ENCODE results near the gene FHL1.
A peak's percentile ranks its signal among the peaks of the same experiment; 100 is the strongest.
"Not testable (repeated sequence)": the region's sequence is repeated elsewhere in the genome, so short reads cannot be mapped to it uniquely, and the experiment has no call there.

FHL1 gene

DNA sequence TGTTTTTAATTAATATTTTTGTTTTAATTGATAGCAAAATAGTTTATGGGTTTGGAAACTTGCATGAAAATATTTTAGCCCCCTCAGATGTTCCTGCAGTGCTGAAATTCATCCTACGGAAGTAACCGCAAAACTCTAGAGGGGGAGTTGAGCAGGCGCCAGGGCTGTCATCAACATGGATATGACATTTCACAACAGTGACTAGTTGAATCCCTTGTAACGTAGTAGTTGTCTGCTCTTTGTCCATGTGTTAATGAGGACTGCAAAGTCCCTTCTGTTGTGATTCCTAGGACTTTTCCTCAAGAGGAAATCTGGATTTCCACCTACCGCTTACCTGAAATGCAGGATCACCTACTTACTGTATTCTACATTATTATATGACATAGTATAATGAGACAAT, 63.5 kb downstream of the FHL1 start:
- no peak for DNase-seq

GRCh38 chrX:136211766-136212556, 64.6 kb downstream of the FHL1 start:
- DNase-seq = no peak

DNA sequence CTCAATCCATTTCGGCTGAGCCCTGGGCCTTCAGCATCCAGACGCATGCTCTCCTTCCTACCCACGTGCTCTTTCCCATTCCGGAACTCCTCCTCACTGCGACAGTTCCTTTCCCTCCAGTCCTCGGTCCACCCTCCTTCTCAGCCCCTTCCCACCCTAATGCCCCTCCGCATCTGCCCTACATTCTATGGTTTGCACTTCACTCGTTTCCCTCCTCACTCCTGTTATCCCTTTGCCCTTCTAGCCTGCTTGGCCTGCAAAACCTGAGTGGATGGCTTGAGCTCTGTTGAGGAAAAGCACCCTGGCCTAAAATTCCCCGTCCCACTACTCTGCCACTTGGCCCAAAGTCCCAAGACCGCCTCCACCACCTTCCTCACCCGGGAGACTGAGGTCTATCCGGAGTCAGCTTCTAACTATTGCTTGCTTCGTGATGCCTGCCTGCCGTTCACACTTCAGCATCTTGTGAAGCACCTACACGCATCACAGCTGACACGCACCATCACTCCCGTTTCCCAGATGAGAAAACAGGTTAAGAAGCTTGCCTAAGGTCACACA, 65.3 kb downstream of the FHL1 start:
- no peak for DNase-seq

DNA sequence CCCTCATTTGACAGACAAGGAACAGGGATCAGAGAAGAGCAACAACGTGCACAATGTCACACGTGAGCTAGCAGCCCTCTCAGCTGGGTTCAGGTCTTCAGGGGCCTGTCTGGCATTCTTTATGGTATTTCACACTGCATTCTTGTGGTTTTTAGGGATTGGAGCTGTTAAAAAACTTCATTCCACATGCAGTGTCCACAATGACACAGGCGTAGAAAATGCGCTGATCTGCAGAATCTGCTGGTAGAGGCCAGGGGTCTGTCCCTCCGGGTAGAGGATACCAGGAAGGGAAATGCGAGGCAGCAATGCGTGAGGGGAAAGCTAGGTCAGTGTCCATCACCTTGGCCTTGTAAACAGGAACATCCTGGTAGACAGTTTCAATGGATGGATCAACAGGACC, 67.2 kb downstream of the FHL1 start:
- no peak for DNase-seq

GRCh38 chrX:136215559-136215958, 68.2 kb downstream of the FHL1 start:
- DNase-seq = no peak

GRCh38 chrX:136219893-136220292, 72.6 kb downstream of the FHL1 start:
- no peak for DNase-seq

DNA sequence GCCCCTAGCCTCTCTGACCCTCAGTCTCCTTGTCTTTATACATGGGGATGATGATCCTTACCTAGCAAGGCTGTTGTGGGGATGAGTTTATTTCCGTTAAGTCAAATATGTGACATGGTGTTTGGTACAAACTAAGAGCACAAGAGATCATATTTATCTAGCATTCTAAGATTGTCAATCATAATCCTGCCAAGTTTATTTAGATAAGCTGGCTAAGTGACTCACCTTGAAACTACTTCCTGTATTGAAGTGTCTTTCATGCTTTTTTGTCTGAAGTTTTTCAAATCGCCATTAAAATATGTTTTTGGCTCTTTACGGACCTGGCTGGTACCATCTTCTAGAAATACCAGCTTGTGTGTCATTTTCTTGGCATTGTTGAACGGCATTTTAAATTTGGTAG, 73.2 kb downstream of the FHL1 start:
- no peak for DNase-seq

GRCh38 chrX:136220951-136221350, 73.6 kb downstream of the FHL1 start:
- no peak for DNase-seq

DNA sequence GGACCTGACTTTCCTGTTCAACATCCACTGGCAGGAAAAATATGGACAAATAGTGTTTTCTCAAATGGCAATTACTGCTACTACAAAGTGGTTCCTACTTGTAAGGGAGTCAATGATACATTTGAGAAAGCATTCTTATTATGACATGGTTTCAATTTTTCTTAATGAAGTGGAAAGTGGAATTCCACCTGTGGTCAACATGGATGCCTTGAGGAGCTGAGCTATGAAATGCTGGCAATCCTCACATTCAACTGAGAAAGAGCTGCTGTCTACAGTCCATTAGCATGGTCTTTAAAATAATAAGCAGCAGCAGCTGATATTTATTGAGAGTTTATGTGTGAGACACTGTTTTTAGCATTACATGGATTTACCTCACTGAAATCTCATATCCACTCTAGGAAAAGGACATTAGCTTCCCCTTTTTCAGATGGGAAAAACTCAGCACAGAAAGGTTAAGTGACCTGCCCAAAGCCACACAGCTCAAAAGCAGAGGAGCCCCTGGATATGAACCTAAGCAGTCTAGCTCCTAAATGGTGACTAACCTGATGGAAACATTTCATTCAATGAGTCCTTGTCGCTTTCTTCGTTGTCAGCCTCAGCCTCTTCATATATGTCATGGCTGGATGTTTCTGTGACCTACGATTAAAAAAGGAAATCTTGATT, 74.6 kb downstream of the FHL1 start:
- no peak for DNase-seq

GRCh38 chrX:136227074-136227473, 79.7 kb downstream of the FHL1 start:
- DNase-seq = no peak

DNA sequence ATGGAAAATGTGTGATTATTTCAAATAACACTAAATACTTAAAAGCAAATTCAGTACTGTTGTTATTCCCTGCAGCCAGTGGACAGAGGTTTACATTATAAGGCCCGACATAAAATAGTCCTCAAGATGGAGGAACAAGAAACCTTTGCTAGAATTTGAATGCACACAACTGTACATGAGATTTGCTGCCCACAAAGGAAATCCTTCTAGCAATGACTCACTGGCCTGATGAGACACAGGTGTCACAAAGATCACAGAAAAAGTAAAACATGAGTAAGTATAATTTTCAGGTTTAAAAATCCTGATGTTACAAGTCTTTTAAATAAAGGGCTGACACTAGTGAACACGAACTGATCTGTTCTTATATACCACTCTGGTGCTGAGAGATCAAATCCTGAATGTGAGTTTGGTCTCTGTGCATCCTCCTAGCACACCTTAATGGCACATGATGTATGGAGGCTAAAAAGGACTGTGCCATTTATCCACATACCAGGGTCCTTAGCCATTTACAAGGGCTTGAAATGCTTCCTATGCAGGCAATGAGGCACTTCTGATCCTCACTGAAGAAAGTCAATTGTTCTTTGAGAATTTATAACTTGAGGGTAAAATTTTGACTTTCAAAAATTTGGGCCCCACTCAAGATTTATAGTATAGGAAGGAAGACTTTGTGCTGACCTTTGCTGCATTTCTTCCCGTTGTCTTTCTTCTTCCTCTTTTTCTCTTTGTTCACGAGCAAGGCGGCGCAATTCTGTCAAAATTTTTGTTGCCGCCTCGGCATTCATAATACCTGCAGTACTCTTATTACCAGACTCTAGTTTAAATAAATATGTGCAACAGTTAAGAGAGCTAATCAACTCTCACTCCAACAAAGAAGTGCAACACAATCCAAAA, 80.9 kb downstream of the FHL1 start:
- DNase-seq = no peak

DNA sequence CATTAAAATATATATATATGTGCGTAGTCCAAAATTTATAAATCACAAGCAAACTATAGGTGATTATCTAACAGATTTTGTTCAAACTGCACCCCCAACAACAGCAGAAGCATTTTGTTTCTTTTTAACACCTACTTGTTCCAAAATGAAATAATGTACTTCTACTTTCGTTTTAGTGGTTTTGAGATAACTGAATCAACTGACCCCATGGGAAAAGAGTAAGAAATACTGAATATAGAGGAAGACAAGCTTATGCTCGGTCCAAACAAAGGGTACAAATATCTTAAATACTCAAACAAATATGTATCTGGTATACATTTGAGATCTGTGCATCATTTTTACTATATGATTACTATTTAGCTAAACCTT, 81.5 kb downstream of the FHL1 start:
- DNase-seq = no peak

DNA sequence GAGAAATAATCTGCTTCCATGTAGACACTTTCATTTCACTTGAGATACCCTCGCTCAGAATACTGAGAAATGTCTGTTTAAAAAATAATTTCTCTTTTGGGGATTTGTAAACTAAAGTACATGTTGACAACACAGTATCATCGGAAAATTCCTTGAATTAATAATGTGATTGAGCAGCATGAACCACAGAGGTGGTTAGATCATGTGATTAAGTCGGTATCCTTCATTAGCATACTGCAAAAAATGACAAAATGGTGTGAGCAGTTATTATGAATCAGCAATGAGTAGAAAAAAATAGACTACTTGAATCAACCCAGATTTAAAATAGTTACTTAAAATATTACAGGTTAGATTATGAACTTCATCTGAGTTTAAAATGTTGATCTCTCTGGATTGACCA, 89.7 kb downstream of the FHL1 start:
- no peak for DNase-seq

GRCh38 chrX:136237849-136238248, 90.5 kb downstream of the FHL1 start:
- DNase-seq = not testable (repeated sequence)

DNA sequence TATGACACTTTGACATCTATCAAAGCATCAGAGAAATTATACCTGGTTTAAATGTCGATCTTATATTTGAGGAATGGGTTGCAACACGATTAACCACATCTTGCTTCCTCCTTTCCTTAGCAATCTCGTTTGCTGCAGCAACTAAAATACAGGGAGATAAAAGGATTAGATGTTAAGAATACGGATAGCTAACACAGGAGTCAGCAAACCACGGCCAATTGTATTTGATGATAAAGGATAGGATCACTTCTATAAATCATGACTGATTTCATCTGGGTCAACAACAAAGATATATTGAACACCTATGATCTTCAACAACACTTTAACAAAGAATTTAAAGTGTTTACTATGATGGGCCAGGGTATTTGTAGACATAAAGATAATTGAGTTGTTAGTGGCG, 98.9 kb downstream of the FHL1 start:
- no peak for DNase-seq

DNA sequence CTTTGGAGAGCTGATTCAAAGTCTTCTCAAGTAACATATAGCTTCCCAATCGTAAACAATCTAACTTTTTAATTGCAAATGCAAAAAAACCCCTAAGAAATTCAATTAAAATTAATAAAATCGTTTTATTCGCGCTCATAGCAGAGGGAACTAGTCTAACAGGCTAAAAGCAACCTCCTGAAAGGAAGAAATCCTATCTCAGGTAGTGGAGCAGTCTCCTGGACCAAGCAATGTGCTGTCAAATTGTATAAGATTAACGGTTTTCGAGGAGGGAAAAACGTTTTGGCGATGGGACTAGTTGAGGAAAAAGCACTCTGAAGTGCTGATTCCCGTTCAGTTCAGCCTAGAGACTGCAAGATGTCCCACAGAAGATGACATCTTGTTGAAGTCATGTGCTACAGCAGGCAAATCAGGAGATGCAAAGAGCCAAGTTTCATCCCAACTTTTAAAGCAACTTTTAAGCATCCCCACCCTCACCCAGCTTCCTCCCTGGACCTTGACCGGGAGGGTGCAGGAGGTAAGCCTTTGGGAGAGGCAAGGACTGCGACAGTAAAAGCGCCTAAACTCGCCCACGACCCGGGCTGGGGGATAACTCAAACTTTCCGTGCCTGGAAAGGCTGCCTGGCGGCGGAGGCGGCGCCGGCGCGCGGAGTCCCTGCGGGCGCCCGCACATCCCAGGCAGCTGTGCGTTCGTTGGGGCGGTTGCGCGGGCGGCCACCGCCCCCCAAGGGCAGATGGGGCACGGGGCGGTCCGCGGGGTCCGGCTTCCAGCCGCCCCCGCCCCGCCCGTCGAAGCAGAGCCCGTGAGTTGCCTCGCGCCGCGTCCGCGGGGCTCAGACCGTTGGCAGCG, 103.1 kb downstream of the FHL1 start:
- DNase-seq = no peak

- peak; percentile 41 for DNase-seq
Measured at GRCh38 chrX:136251041-136251991, 104.0 kb downstream of the FHL1 start, which contains the start of gene MAP7D3. Gene MAP7D3 (minus strand): TSS chrX:136251400. CDS start chrX:136251358, 42 bp downstream.

DNA sequence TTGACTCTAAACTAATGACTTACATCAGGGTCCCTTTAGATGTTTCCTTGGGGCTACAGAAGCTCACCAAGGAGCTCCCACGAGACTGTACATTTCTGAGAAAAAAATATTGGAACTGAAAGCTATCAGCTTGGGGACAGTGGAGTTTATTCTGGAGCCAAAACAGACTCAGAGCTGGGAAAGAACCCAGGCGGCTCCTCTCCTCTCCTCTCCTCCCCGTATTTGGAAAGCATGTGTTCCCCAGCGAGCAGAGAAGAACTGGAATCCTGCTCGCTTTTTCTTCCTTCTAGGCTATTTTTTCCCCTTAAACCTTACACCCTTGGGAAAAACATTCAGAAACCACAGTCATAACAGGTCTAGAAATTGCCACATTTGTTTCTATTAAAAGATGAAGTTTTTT, 108.2 kb downstream of the FHL1 start:
- DNase-seq = no peak

DNA sequence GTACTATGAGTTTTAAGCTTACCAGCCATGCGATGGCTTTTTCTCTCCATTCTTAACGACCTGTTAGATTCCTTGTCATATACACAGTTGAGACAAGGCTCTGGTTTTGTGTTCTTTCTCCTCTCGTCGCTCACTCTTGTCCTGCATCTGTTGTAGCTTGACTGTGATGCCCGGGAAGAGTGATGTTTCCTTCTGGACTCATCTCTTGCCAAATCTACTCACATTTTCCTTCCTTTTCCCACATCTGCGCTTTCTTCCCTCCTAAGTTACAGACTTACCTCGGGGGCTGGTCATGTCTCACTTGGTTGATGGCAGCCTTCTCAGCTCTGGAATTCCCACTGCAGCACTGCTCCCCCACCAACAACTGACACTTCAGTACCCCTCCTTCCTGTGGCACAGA, 108.7 kb downstream of the FHL1 start:
- DNase-seq = no peak

DNA sequence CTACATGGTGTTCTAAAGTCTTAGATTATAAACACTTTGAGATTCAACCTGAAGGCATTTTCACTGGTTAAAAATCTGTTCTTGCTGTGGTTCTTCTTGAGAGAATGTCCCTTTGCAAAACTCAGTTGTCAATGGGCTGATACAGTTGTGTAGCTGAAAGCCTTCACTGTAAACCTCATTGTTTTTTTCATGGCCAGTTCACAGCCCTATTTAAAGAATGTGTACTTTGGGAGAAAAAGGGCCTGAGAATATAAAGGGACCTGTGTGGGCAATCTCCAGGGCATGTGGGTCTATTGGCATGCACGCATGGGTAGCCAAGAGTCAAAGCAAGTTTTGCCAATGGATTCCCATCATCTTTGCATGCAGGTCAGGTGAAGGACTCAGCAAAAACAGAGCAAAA, 111.6 kb downstream of the FHL1 start:
- no peak for DNase-seq

DNA sequence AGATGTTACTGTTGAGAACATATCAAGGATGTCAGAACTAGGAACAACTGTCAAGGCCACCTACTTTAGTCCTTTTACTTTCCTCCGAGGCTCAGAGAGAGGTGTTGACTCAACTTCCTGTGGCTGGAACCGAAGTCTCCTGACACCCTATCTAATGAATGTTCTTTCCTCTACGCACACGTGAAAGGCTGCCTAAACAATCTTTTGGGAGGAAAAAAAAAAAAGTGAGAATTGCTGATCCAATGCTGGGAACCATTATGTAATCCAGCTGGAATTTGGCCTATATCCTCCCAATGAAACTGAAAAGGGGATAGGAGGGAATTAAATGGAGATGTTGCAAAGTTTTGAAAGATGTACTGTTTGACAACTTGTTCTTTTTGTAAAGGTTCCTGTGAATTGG, 112.2 kb downstream of the FHL1 start:
- no peak for DNase-seq
